Measurements from ENCODE around the gene OXTR.

- no peak for TF ChIP-seq TAF1 (IDR thresholded peaks at IDR 0.05; ENCODE audit: borderline replicate concordance, low read depth, low read length)
- no peak for TF ChIP-seq POLR2A (IDR thresholded peaks at IDR 0.05; ENCODE audit: low read depth, low read length)
- no peak for TF ChIP-seq POLR2AphosphoS5 (IDR thresholded peaks at IDR 0.05; ENCODE audit: low read depth, low read length)
Measured at GRCh38 chr3:8746780-8747345, 22.6 kb downstream of the OXTR start.

Data from GM12892 (cell line).